ENCODE results near the gene SDCCAG8.

Gene SDCCAG8

DNA sequence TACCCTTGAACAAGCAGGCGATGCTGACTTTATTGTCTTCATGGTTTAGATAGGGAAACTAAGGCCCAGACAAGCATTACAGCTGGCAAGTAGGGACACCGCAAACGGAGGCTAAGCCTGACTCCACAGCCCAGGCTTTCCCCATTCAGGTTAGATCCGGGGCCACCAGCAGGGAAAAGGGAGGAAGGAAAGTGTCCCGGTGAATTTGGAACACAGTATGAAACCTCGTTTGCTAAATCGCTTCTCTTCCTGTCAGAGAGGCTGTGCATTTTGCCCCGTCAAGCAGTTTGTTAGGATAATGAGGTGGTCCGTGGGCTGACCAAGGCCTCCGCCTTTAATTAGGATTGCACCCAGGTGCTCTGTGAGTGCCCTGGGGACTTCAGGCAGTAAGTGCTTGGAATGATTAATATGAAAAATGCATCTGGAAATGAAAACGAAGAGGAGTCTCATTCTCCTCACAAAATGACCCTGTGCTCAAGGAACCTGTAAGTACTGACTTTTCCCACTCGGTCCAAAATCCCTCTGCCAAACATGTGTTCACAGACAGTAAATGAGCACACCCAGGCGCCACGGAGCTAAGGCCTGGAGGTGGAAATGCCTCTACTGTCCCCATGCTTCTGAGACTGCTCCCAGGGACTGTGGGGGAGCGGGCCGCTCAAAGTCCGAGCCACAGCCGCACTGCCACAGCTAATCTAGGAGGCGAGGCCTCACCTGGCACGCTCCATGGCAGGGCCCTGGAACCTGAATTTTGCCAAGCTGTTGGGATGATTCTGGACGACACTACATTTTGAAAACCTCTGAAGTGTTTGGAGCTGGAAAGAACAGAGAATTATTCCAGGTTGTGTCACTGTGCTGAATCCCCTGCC is 234.1 kb downstream of the SDCCAG8 start:
- no peak for DNase-seq

DNA sequence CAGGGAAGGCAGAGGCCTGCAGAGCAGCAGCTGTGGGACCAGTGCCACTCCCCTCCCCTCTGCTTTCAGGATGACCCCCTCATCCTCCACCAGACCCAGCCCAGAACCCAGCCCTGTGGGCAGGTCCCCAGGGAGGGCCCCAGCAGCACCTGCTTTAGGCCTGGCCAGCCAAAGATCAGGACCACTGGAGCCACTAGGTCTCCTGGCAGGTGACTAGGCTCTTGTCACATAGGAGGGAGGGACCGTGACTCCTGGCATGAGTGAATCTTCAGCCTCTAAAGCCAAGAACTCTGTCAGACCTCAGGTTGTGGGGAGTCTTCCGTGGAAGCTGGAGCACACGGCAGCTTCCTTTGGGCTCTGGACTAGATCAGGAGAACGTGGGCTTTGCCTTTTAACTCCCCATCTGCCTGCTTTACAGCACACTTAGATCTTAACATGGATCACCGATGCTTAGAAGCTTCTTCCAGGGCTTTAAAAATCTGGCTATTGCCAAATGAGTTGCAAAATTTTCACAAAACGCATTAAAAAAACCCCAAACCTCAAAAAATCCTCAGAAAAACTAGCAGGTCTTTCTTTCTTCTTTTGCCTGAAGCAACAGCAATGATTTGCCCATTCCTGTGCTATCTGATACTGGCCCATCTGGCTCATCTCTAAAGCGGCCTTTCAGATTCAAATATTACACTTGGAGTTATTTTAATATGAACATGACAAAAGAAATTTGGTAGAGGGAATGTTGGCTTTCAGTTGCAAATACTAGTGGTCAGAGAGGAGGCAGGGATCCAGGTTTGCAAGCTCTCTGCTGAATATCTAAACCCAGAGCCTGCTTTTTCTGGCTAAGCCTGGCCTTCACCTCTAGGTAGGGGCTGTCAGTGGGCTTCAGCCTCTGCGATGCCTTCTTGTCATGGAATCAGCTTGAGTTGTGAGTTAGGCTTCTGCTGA is 235.2 kb downstream of the SDCCAG8 start:
- DNase-seq: no peak

DNA sequence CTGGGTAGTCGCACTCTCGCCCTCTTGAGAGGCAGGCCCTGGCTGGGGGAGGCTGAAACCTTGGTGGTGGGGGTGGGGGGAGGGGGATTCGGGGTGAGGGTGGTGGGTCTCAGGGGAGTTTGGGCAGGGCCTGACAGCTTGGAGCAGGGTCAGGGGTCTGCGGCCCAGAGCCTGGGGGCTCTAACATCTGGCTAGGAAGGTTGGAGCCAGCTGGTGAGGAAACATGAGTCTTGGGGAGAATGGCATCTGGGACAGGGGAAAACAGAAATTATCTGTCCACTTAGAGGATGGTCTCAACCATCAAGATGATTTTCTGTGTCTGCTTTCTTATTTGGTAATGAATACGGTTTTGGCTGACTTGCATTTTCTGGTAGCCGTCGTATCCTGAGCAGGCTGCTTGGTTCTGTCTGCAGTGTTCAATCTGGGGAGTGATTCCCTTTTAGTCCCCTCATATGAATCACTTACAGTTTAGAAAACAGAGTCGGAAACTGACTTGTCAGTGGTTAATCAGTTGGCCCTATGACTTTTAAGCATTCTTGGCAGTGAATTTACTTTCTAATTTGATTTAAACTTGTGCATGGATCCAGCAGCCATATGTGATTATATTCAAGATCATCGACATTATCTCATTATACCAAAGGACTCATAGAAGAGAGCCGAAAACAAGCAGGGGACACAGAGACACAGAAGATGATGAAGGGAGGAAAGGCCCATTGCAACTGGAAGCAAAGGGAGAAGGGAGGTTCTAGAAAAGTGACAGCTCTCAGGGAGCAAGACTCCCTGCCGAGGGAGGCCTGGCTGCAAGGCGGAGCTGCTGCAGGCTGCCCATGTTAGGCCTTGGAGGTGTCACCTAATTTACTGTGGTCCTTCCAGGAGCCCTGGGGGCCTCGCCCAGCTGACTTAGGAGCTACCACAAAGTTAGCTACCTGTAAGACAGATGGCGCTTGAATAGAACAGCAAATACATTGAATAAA is 237.6 kb downstream of the SDCCAG8 start:
- DNase-seq: no peak

DNA sequence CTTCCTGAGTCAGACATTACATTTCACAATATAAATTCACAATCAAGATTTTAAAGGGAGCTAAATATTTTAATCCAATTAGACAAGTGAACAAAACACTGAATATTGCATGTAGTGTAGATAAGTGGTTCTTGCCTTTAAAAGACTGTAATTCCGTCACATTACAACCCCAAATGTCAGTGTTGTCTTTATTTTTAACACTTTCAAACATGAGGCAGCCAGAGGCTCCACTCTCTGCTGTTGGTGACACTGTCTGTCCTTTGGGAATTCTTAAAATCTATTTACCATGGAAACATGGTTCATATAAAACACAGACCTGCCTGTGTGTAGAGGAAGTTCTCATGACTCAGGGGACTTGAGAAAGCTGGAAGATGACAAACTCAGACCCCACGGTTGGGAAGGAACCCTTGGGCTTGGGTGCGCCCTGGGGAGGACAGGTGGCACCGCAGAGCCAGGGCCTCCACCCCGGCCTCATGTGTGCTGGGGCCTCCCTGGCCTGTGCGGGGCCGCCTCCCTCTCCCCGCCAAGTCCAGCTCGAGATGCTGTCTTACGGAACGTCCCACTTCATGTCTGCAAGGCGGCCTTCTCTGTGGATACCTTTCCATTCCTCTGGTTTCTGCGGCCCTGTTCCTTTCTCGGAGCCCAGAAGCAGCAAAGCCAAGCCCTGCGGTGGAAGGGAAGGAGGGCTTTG is 239.0 kb downstream of the SDCCAG8 start:
- DNase-seq: no peak

DNA sequence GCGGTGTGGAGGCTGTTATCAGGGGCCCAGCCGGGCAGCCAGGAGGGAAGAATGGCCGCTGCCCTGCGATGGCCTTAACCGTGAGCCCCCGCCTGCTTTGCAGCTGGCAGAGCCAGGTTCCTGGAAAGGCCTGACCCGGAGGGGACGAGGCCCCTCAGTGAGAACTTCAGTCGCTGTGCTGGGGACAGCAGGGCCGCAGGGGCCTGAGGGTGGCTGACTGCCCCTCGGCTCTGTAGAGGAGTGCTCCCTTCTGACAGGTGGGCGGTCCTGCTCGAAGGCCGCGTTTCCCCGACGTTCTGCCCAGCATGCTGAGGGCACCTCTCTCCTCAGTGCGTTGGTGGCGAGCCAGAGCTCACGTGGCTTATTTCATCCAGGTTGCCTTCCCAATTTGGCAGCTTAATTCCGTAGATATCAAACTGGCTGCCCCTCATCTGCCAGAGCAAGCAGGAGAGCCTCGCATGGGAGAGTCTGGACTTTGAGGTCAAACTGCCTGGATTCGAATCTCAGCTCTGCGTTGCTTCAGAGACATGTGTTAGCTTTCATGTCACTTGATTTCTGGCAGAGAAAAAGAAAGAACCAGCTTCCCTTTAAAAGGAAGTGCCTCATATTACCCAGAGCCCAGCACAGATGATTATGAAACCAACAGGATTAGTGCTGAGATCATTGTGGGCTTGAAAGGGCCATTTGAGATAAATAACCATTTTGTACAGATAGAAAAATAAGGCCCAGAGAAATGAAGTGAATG is 239.8 kb downstream of the SDCCAG8 start:
- DNase-seq: no peak

DNA sequence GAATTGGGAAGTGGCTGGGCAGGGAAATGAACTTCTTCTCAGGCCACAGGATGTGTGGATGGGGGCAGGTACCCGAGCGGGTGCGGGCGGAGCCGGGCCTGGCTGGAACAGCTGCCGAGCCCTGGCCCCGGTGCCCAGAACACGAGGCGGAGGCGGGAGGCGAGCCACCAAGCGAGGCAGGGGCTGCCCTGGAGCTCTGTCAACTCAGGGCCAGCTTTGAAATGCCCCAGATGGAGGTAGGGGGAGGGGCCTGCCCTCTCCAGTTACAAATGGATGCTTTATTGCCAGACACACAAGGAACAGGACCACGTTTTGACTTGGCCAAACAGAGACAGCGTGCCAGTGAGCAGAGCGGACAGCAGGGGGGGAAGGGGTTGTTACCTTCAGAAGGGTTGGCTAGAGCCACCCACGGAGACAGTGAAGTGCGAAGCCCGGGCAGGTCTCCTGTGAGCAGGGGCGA is 240.4 kb downstream of the SDCCAG8 start:
- DNase-seq: no peak

DNA sequence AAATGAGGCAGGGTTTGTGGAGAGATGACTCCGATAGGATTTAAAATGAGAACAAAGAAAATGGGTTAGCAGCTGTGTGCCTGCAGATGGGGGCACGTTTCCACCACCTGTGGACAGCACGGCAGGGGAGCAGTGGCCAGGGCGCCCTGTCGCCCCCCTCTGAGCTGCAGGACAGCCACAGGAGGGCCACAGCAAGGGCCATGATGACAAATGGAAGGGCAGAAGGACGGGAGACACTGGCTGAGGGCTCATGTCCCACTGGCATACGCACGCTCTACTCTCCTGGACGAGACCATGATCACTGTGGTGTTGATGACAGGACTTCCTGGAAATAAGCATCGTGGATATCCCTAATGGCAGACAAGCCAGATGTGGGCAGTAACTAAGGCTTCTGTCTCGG is 241.0 kb downstream of the SDCCAG8 start:
- no peak for DNase-seq

DNA sequence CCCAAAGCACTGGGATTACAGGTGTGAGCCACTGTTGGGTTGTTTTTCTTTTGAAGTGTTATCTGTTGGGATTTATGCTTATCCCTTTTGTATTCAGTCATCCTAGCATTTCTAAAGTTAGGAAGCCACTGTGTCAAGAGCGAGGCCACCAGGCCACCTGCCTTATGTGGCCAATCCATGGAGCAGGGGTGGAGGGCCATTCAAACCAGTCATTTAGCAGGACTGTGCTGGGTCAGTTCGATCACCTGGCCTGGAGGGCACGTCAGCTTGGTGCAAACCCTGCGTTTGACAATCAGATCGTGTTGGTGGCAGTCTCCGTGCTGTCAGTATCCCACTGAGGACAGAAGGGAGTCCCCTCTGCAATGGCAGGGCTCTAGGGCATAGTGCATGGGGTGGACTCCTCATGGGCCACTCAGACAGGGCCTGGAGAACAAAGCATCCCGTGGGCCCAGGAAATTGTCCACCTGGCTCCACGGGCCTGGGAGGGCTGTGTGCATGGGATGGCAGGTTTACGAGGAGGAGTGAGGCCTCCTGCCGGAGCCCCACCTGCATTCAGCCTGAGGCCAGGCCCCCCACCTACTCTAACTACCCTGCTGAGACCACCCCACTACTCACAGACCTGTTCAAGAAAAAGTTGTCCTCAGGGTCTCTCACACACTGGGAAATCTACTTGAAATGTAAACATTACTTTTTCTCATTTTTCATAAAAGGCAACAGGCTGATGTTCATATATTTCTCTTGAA is 242.3 kb downstream of the SDCCAG8 start:
- DNase-seq: no peak

DNA sequence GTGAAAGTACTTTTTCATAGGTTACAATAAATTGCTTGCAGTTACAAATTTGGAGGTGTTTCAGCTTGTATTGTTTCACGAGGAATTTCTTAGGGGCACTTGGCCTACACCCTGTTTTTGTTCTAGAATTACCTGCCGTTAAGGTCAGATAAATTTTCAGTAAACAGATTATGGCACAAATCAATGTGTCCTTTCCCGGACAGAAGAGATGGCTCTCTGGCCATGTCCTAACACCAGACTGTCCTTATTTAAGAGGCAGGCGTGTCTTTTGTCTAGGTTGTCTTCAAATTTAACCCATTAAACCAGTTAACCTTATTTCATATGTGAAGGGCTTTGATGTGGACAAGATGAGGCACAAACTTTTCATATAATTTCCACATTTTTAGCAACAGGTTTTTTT is 243.4 kb downstream of the SDCCAG8 start:
- DNase-seq: no peak

DNA sequence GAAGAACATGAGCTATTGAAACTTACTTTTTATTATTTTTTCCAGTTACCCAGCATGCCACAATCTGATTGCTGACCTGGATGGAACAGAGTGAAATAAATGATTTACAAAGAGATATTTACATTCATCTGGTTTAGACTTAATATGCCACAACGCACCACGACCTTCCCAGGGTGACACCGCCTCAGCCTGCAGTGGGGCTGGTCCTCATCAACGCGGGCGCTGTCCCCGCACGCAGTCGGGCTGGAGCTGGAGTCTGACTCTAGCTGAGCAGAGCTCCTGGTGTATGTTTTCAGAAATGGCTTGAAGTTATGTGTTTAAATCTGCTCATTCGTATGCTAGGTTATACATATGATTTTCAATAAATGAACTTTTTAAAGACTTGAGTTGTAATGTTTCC is 243.9 kb downstream of the SDCCAG8 start:
- DNase-seq: no peak

DNA sequence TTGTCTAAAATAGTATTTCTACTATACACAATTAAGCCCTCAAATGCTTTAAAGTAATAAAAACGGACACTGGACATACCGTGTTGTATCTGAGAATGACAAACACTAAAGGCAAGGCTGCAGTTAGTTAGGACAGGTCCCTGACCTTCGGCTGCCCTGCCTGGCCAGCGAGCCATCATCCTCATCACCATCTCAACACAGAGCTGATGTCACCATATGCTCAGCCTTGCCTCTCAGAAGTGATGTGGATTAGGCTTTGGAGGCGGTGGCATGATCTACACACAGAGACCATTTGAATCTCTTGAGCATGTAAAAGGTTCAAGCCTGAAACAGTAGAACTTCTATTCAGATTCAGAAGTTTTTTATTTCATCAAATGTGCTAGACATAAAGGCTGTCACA is 244.7 kb downstream of the SDCCAG8 start:
- DNase-seq: no peak

DNA sequence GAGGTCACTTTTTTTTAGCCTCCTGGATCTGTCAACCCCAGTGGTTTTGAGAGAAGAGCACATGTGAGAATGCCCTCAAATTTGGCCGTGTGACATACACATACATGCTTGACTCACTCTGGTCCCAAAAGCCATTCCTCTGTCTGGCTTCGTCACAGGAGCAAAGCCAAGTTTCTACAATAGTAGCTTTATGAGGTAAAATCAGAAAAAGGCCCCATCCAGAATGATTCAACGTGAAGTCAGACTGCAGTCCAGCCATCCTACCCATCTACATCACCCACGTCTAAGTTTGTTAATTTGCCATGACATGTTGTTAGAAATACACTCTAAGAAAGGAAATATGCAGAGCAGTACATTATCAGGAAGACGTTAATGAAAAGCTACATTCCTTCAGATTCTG is 245.2 kb downstream of the SDCCAG8 start:
- no peak for DNase-seq

DNA sequence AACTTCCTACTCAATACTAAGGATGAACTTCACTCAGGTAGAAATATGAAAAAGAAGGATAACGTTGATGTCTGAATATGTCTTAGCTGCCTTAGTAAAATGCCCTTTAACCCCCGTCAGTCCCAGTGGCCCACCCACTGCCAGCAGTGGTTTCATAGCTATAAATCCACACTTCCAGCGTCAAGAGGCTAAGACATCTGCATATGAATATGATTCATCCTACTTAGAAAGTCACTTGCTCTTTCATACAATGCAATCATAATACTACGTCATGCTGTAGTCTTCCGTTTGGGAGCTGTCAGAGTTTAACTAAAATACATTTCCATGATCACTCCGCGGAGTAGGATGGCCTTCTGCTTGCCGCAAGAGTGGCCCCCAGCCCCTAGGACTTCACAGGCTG is 247.3 kb downstream of the SDCCAG8 start:
- DNase-seq: no peak

DNA sequence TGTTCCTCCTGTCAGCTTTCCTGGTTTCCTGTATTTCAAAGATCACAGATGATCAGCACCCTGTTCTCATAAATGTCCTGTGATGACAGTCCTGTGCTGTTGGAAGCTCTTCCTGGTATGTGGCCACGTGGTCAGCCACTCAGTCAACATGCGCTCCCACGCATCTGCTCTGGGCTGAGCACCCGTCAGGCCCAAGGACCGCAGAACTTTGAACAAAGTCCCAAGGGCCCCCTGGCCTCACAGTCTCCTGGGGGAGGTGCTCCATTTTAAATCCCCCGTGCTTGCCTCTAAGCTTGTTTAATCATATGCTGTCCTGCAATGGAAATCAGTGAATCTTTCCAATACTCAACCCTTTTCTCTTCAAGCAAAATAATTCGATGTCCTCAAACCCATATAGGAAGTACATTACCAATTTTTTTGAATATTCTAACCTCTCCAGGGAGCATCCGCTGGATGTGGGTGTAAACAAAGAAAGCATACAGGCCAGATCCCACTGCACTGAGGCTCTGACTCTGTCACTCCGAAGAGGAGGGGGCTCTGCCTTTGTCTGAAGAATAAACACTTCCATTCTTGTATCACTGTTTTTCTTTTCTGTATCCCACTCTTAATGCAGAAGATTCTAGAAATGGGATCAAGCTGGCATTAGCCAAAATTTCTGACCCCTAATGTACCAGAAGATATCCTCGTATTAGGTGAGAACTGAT is 250.3 kb downstream of the SDCCAG8 start:
- DNase-seq: no peak

DNA sequence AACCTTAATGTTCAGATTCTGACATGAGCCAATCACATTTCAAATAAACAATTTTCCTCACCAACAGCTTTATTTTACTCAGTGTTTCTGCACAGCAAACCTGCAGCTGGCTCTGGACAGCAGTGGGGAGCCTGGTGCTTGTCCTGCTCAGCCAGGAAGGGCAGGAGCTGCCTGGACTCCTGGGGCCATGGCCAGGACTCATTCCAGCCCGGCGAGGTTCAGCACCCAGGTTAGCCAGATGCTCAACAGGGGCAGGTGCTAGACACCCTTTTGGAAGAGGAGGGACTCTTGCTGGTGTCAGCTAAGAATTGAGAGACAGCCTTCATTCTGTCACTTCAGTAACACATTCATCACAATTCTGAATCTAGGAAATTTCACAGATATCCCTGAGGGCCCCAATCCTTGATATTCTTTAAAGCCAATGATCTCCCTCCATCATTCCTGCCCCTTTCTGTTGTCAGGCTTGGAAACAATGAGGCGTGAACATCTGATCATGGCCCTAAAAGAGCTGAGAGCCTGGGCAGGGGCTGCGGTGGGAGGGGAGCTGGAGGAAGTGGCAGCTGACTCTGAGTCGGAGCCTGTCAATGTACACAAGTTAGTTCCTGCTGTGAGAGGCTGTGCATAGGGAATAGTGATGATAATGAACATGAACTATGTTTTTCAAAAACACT is 251.3 kb downstream of the SDCCAG8 start:
- peak; percentile 89 for DNase-seq

DNA sequence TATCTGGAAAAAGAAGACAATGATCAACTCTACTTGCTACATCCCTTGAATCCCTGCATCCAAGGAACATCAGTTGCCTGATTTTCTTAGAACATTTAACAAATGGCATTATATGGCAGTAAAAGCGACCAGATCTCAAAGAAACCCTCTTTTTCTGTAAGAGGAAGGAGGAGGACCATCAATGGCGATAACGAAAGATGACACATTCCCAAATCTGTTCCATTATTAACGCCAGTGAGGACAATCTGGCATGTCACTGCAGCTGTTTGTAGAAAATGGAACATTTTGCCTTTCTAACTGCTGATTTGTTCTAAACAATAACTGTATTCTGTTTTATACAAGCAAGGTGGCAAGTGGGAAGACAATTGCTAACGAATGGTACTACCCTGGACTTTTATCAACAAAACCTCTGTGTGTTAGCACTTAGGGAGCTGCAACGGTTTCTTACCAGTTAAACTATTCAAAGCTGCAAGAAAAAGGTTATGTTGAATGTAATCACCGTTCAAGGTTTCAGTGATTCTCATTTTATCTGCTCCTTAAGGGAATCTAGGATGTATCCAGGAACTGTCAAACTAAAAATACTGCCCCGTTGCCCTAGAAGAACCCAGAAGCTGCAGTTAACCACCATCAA is 251.9 kb downstream of the SDCCAG8 start:
- DNase-seq: peak; percentile 79

DNA sequence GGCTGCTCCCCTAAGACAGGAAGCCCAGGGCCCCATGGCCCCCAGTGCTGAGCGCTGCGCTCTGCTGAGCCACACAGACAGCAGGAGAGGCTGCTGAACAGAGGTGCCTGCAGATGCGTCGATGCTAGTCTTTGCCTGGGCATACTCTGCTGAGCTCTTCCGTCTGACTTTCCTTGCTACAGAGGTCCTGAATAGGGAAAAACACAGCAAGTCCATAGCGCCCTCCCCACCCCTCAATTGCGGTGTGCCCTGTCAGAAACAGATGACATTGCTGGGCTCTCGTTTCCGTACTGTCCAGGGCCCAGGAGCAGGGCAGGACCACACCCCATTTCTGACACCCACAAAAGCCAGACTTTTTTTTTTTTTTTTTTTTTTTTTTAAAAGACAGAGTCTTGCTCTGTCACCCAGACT is 252.5 kb downstream of the SDCCAG8 start:
- peak; percentile 62 for DNase-seq

DNA sequence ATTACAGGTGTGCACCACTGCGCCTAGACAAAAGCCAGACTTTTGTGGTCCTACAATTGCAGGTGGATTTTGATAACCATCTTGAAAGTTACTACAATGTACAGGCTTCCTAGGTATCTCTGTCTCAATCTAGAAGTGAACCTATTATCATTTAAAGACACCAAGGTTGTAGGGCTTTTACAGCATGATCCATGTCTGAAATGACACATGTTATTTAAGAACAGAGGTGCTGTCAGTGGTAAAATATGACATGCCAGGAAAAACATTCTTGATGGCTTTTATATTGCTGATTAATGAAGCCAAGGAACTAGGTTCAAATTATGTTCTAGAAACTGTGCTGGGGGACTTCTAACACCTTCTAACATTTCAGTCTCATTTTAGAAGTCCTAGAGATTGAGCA is 253.1 kb downstream of the SDCCAG8 start:
- no peak for DNase-seq

DNA sequence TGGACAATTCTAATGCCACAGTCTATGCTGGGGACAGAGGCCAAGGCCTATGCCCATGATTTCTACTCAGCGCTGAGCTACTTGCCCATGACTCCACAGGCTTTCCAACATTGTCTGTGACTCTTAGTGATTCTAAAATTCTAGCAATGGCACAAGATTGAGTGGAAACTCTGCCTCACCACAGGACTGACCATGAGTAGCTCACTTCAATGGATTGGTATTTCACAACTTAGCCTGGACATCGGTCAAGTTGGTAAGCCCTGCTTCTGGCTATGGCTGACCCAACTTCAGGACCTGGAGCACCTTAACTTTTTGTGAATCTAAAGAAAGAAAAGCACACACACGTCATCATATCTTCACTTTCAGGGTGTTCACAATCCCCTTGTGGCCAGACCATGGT is 255.1 kb downstream of the SDCCAG8 start:
- no peak for DNase-seq

Measured in eye (tissue), 1 donor.